GM18511 (cell line): ENCODE data around the gene ZNF778.

ENCODE experiments used
- ATAC-seq: cut with Tn5 transposase; IDR thresholded peaks from one replicate; pipeline ENCODE4 v1.9.1; 2021; ENCODE audit warnings: mild to moderate bottlenecking, moderate library complexity; ENCODE audit not compliant: unreplicated experiment

Gene ZNF778

GRCh38 chr16:89217388-89218191 lies at the start of gene ZNF778:
ZNF778 (plus strand) TSS chr16:89217703; CDS start chr16:89221128, 3,425 bp downstream.
- ATAC-seq = peak; percentile 76

- ATAC-seq = no peak
Measured at GRCh38 chr16:89168381-89169189, 48.9 kb upstream of the ZNF778 start.

GRCh38 chr16:89169778-89170177 lies 47.7 kb upstream of the ZNF778 start:
- no peak for ATAC-seq

GRCh38 chr16:89170346-89171215 lies 46.9 kb upstream of the ZNF778 start:
- ATAC-seq = no peak

- ATAC-seq = peak; percentile 81
Measured at GRCh38 chr16:89171216-89172170, 46.0 kb upstream of the ZNF778 start, which contains the start of gene CDH15. CDH15 (plus strand) TSS chr16:89171748; CDS start chr16:89171832, 84 bp downstream.

GRCh38 chr16:89172171-89172527 lies 45.4 kb upstream of the ZNF778 start:
- no peak for ATAC-seq

- no peak for ATAC-seq
Measured at GRCh38 chr16:89172528-89173173, 44.9 kb upstream of the ZNF778 start.

DNA sequence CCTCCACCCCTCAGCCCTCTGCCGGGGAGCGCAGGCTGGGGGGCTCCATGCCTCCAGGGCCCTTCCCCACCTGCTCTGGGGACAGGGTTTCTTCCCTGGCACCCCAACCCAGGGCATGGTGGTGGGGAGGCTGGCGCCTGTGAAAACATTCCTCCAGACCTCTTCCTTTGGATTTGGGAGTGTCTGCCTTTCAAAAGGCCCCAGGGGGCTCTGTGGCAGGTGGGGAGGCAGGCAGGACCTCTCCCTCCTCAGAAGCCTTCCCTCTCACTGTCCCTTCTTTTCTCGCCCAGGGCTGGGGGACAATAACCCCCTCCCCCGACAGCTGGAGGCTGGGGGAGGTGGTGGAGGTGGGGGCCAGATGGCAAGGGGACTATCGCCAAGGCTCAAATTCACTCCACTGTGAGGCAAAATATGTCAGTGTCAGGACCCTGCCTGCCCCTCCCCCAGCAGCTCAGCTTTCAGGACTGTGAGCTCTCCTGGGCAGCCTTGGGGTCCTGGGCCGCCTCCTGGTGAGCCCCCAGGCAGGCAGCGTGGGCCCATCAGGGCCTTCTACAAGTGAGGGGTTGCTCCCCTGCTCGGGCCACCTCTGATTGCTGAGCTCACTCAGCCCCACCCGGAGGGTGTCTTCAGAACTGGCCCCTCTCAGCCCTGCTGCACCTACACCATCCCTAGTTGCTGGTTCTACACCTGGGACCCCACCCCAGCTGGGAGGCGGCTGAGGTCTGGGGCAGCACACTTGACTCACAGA lies 44.2 kb upstream of the ZNF778 start:
- ATAC-seq = no peak

DNA sequence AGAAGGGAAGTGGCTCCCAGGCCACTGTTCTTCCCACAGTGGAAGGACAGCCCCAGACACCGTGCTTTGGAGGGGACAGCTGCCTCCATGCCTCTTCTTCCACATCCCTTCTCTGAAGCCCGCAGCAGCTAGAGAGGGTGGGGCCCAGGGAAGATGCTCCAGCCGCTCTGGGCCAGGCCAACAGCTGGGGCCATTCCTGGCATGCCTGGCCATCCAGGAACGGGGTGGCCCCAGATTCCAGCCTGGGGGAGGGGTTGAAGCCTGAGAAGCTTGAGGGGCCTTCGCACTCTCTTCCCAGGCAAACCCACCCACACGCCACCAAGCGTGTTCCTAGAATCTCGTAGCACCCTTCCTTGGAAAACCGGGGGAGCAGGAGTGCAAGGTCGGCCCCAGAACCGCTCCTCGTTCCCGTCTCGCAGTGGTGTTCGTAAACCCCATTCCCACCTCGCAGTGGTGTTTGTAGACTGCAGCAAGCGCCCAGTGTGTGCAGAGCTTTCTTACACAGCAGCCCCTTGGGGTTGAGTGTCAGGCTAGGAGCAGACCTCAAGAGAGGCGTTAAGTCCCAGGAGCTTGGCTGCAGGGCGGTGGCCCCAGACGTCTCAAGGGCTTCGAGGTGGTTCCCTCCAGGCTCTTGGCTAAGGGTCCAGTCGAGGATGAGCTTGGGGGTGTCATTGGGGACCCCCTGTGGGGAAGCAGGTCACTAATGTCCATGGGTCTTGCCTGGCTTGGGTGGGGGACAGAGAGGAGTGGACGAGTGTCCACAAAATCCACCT lies 43.3 kb upstream of the ZNF778 start:
- ATAC-seq = no peak

GRCh38 chr16:89174877-89175276 lies 42.6 kb upstream of the ZNF778 start:
- ATAC-seq = no peak

- ATAC-seq = no peak
Measured at GRCh38 chr16:89175280-89176146, 42.0 kb upstream of the ZNF778 start.

GRCh38 chr16:89176147-89176690 lies 41.3 kb upstream of the ZNF778 start:
- no peak for ATAC-seq

- no peak for ATAC-seq
Measured at GRCh38 chr16:89176717-89177116, 40.8 kb upstream of the ZNF778 start.

DNA sequence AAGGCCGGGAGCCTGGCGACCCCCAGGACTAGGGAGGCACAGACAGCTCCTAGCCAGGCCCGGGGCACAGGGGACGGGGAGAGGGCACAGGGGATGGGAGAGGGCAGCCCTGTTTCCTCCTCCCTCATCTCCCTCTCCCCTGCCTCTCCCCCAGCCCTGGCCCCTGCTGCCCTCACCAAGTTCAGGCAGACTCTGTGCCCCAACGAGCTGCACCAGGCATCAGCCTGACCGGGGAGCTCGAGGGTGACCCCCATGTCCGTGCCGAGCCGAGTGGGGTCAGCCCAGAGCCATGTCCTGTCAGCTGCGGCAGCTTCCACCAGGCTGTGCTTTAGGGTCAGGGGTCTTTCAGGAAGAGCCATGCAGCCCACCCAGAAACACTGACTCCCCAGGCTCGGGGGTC lies 40.0 kb upstream of the ZNF778 start:
- ATAC-seq = no peak

DNA sequence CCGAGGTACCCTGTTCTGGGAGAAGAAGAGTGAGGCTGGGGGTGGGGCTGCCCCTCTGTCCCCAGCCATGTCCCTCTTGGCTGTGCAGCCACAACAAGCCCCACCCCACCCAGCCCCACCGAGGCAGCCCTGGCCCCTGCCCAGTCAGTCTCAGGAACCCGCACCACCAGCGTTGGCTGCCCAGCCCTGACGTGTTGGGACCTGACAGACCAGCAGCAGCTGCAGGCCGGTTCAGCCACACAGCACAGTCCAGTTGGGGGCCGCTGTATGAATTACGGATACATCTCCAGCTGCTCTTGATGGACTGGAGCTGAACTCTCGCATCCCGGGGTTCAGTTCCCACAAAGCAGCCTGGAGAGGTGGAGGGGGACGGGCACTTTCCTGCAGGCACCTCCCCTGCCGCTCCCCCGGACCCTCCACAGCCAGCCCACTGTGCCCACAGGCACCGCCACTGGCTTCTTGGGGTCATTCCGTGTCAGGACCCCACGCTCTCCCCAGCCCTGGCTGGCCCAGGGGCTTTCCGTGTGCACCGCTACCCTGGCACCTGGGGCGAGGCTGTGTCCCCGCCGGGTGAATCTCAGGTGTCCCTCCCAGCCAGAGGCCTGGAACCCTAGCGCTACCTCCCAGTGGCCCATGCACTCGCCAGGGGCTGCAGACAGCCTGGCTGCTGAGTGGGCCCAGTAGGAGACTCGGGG lies 38.9 kb upstream of the ZNF778 start:
- ATAC-seq = no peak

GRCh38 chr16:89179148-89179484 lies 38.4 kb upstream of the ZNF778 start:
- ATAC-seq = no peak
